Measurements from ENCODE around the gene CENPL.
"Not testable (repeated sequence)": the region's sequence is repeated elsewhere in the genome, so short reads cannot be mapped to it uniquely, and the experiment has no call there.

The CENPL gene

GRCh38 chr1:173768206-173768605 lies 56.5 kb downstream of the CENPL start:
- in situ Hi-C loops (cut with HindIII; ENCODE audit: low sequenced_read_pairs), result no loop called here

- in situ Hi-C loops (cut with HindIII; ENCODE audit: low sequenced_read_pairs), result not testable (repeated sequence)
Measured at GRCh38 chr1:173764331-173764730, 60.4 kb downstream of the CENPL start.

- in situ Hi-C loops (cut with HindIII; ENCODE audit: low sequenced_read_pairs), result no loop called here
Measured at GRCh38 chr1:173758980-173759379, 65.7 kb downstream of the CENPL start.

GRCh38 chr1:173758110-173758509 lies 66.6 kb downstream of the CENPL start:
- in situ Hi-C loops (cut with HindIII; ENCODE audit: low sequenced_read_pairs), result no loop called here

- in situ Hi-C loops (cut with HindIII; ENCODE audit: low sequenced_read_pairs), result no loop called here
Measured at GRCh38 chr1:173757666-173758065, 67.0 kb downstream of the CENPL start.

GRCh38 chr1:173753830-173754229 lies 70.9 kb downstream of the CENPL start:
- in situ Hi-C loops (cut with HindIII; ENCODE audit: low sequenced_read_pairs), result no loop called here

All from endothelial cell of hepatic sinusoid (primary cell).